Endodermal cell (in vitro differentiated cells): ENCODE measurements around the gene ABCA13. TPM values are rescaled to one million over a fixed set of nuclear protein-coding genes. Genes with fewer than 3 reads are reported as not detected.

Source experiments
- DNase-seq: peaks from one replicate; pipeline ENCODE4 v3.0.0-alpha.2; 2017
- H3K27ac ChIP-seq: 2 replicates; pipeline ENCODE4 v1.5.1; 2013; ENCODE audit warnings: mild to moderate bottlenecking, low read depth, low read length, moderate library complexity
- H3K27me3 ChIP-seq: 2 replicates; pipeline ENCODE4 v1.6.1; 2013; ENCODE audit warnings: mild to moderate bottlenecking, low read length, moderate library complexity; ENCODE audit not compliant: insufficient read depth, control insufficient read depth, poor library complexity, severe bottlenecking
- H3K36me3 ChIP-seq: 2 replicates; pipeline ENCODE4 v1.7.0; 2013; ENCODE audit warnings: mild to moderate bottlenecking, low read length, moderate library complexity; ENCODE audit not compliant: control insufficient read depth, insufficient read depth
- H3K4me1 ChIP-seq: one replicate; pipeline ENCODE4 v1.7.0; 2013; ENCODE audit warnings: low read length; ENCODE audit not compliant: control insufficient read depth, insufficient read depth
- H3K4me3 ChIP-seq: 2 replicates; pipeline ENCODE4 v1.5.1; 2013; ENCODE audit warnings: mild to moderate bottlenecking, low read length, moderate library complexity
- H3K9ac ChIP-seq: 2 replicates; pipeline ENCODE4 v1.6.1; 2013; ENCODE audit warnings: mild to moderate bottlenecking, low read length, moderate library complexity; ENCODE audit not compliant: poor library complexity, severe bottlenecking; ENCODE audit errors: extremely low read depth
- H3K9me3 ChIP-seq: 2 replicates; pipeline ENCODE4 v1.6.1; 2013; ENCODE audit warnings: mild to moderate bottlenecking, low read length, moderate library complexity; ENCODE audit not compliant: control insufficient read depth
- H3K27ac Mint-ChIP-seq: 2 replicates; pipeline ENCODE4 v1.8.0; 2020; ENCODE audit warnings: mixed read lengths
- H3K27me3 Mint-ChIP-seq: 2 replicates; pipeline ENCODE4 v1.8.0; 2021; ENCODE audit warnings: mild to moderate bottlenecking, mixed read lengths; ENCODE audit not compliant: insufficient read depth
- H3K36me3 Mint-ChIP-seq: 2 replicates; pipeline ENCODE4 v1.8.0; 2020; ENCODE audit warnings: low read depth, mixed read lengths
- H3K4me1 Mint-ChIP-seq: 2 replicates; pipeline ENCODE4 v1.8.0; 2020; ENCODE audit warnings: mixed read lengths
- H3K4me3 Mint-ChIP-seq: 2 replicates; pipeline ENCODE4 v1.8.0; 2020; ENCODE audit warnings: mild to moderate bottlenecking, moderate library complexity, mixed read lengths
- H3K9me3 Mint-ChIP-seq: 2 replicates; pipeline ENCODE4 v1.8.0; 2020; ENCODE audit warnings: mild to moderate bottlenecking, mixed read lengths
- WGBS, 2 experiments: methylation state at CpG; one replicate each; pipeline versions ENCODE4 v1.1.5 to v1.1.7; 2013; ENCODE audit warnings: missing lambda C conversion rate in 2 of 2, mixed read lengths in 1 of 2; ENCODE audit not compliant: insufficient coverage in 1 of 2, insufficient read length in 1 of 2; 5-methylcytosine and 5-hydroxymethylcytosine counted together
- total RNA-seq, 2 donors: library from RNA; stranded (reverse); fragmentation: NEBNext Ultra II Directional in 1 of 2; extraction: Animal tissue kit (Norgen Biotek cat#: 25700) in 1 of 2; gene quantifications; 2 replicates in 1 of 2; 3 replicates in 1 of 2; pipeline ENCODE4 v1.2.1, GENCODE V29; 2021
- TF ChIP-seq, protein P1 (sequence below): fragments of 200-600 bp; sonication (generic); conservative IDR thresholded peaks from 2 replicates; pipeline ENCODE4 v1.5.0; 2021; ENCODE audit warnings: antibody characterized with exemption, mild to moderate bottlenecking

Gene ABCA13
- total RNA-seq, 2 donors from 2014 or later = 0.04 to 0.11 TPM

DNA sequence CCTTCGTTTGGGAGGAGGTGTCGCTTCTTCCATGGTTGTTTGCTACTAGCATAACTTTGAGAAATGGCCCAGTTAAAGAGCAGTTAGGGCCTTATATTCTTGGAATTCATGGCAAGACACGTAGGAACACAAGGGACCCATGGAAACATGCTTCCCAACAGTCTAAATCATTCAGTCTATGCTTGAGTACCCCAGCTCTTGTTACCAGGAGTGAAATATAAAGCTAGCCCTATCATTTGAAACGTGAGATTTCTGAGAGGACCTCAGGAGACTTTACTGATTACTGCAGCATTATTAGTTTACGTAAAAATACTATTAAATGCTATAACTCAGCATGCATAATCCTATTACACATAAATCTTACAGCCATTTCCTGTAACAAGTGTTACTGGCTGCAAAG, 424.5 kb downstream of the ABCA13 start:
- H3K27me3 Mint-ChIP-seq = no peaks in the 10 kb centered on the region
- 92 to 94% methylated on average over 3 to 5 of the region's 5 CpGs for WGBS, 2 experiments
- TF ChIP-seq, protein P1, sequence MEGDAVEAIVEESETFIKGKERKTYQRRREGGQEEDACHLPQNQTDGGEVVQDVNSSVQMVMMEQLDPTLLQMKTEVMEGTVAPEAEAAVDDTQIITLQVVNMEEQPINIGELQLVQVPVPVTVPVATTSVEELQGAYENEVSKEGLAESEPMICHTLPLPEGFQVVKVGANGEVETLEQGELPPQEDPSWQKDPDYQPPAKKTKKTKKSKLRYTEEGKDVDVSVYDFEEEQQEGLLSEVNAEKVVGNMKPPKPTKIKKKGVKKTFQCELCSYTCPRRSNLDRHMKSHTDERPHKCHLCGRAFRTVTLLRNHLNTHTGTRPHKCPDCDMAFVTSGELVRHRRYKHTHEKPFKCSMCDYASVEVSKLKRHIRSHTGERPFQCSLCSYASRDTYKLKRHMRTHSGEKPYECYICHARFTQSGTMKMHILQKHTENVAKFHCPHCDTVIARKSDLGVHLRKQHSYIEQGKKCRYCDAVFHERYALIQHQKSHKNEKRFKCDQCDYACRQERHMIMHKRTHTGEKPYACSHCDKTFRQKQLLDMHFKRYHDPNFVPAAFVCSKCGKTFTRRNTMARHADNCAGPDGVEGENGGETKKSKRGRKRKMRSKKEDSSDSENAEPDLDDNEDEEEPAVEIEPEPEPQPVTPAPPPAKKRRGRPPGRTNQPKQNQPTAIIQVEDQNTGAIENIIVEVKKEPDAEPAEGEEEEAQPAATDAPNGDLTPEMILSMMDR = no peak
- no peaks in the 10 kb centered on the region for H3K4me1 ChIP-seq
- no peaks in the 10 kb centered on the region for H3K36me3 ChIP-seq
- no peak for DNase-seq
- no peak overlapping the region for H3K9ac ChIP-seq
- H3K27me3 ChIP-seq = no peaks in the 10 kb centered on the region
- no peaks in the 10 kb centered on the region for H3K9me3 ChIP-seq
- H3K9me3 Mint-ChIP-seq = no peaks in the 10 kb centered on the region
- no peak overlapping the region for H3K27ac ChIP-seq
- H3K4me3 Mint-ChIP-seq = no peak overlapping the region
- H3K27ac Mint-ChIP-seq = no peak overlapping the region
- H3K36me3 Mint-ChIP-seq = no peaks in the 10 kb centered on the region
- peaks cover 6% of the 10 kb centered on the region for H3K4me1 Mint-ChIP-seq
- H3K4me3 ChIP-seq = no peak overlapping the region

DNA sequence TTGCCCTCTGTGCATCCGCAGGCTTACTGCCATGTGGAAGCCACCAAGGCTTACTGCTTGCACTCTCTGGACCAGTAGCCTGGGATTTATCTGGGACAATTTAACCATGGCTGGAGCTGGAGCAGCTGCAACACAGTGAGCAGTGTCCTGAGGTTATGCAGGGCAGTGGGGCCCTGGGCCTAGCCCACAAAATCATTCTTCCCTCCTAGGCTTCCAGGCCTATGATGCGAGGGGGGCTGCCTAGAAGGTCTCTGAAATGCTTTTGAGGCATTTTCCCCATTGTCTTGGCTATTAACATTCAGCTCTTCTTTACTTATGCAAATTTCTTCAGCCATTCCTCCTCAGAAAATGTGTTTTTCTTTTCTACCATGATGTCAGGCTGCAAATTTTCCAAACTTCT, 439.4 kb downstream of the ABCA13 start:
- Mint-ChIP-seq H3K9me3 (peaks cover 1% of the 10 kb centered on the region), H3K4me3 (no peak overlapping the region)
- TF ChIP-seq, protein P1 = no peak

DNA sequence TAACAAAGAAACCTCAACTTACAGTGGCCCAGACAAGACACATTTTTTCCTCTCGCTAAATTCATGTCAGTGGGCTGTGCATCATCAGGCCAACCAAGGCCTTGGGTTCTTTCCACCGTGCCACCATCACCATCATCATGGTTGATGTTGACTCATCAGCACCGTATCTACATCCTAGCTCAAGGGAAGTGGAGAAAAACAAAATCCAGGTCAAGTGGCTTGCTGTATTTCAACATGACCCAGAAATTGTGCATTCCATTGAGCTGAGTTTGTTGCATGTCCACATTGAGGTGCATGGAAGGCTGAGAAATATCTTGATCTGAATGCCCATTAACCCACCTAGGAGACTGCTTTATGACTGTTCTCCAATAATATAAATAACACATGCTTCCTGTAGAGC, 440.7 kb downstream of the ABCA13 start:
- Mint-ChIP-seq H3K4me1 (no peaks in the 10 kb centered on the region), H3K36me3 (no peaks in the 10 kb centered on the region), H3K4me3 (no peak overlapping the region), H3K27ac (no peak overlapping the region), H3K9me3 (peaks cover 1% of the 10 kb centered on the region), H3K27me3 (no peaks in the 10 kb centered on the region)
- Histone ChIP-seq H3K4me3 (no peak overlapping the region), H3K36me3 (no peaks in the 10 kb centered on the region), H3K27ac (no peak overlapping the region), H3K9ac (no peak overlapping the region), H3K9me3 (no peaks in the 10 kb centered on the region), H3K27me3 (no peaks in the 10 kb centered on the region), H3K4me1 (no peaks in the 10 kb centered on the region)
- 88 to 95% methylated on average over 1 to 3 of the region's 3 CpGs for WGBS, 2 experiments
- TF ChIP-seq, protein P1 = no peak
- no peak for DNase-seq

More for the DNA sequence above, 439.4 kb downstream of the ABCA13 start:
- no peaks in the 10 kb centered on the region for H3K9me3 ChIP-seq
- H3K27ac ChIP-seq = no peak overlapping the region
- Mint-ChIP-seq H3K36me3 (no peaks in the 10 kb centered on the region), H3K27me3 (peaks cover 2% of the 10 kb centered on the region), H3K4me1 (no peaks in the 10 kb centered on the region), H3K27ac (no peak overlapping the region)
- no peaks in the 10 kb centered on the region for H3K4me1 ChIP-seq
- H3K4me3 ChIP-seq = no peak overlapping the region
- no peak for DNase-seq
- no peaks in the 10 kb centered on the region for H3K36me3 ChIP-seq
- H3K27me3 ChIP-seq = no peaks in the 10 kb centered on the region
- WGBS, 2 experiments = 88 to 89% methylated on average over 2 of the region's 2 CpGs
- H3K9ac ChIP-seq = no peak overlapping the region
